GM18498 (cell line): ENCODE results near the gene BCAS4.

ENCODE experiments used
- ATAC-seq: cut with Tn5 transposase; IDR thresholded peaks from one replicate; pipeline ENCODE4 v1.9.1; 2021; ENCODE audit warnings: mild to moderate bottlenecking, moderate library complexity; ENCODE audit not compliant: unreplicated experiment

The BCAS4 gene

GRCh38 chr20:50820515-50821256 lies 25.8 kb downstream of the BCAS4 start:
- ATAC-seq, result no peak

DNA sequence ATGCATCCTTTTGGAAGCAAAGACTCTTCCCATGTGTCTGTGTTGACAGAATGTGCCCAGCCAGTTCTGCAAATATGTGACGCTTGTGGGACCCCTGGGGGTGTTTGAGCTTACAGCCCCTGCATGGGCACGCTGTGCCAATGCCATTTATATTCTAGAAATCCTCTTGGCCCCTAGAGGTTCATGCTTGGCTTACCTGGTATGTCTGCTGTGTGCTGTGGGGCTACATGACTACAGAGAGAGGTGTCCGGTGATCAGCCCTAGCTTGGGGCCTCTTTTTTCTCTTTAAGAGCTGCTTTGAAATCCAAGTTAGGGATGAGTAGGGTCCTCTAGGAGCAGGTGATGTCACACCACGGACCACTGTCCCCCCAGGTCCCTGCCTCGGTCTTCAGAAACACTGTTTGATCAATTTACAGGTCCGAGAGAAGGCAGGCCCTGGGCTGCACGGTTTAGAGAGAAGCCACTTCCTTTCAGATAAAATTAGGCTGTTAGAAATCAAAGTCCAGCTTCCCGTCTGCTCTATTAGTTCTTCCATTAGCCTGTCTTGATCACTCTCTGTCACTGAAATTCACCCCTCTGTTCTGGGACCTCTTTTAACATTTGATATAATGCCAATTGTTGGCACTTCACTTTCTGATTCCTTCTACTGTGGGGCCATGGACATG lies 26.5 kb downstream of the BCAS4 start:
- no peak for ATAC-seq

DNA sequence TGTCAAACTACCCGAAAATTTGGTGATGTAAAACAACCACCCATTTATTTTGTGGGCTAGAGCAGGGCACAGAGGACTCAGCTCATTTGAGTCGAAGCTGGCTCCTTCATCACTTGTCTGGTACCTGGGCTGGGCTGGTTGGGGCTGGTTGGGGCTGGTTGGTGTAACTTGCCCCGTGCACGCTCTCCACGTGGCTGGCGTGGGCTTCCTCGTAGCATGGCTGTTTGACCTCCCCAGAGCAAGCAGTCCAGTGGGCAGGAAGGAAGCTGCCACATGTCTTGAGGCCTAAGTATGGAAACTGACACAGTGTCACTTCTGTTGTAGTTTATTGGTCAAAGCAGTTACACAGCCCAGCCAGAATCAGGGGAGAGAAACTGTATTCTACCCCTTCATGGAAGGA lies 27.1 kb downstream of the BCAS4 start:
- peak; percentile 41 for ATAC-seq

GRCh38 chr20:50823319-50823718 lies 28.5 kb downstream of the BCAS4 start:
- ATAC-seq, result no peak

DNA sequence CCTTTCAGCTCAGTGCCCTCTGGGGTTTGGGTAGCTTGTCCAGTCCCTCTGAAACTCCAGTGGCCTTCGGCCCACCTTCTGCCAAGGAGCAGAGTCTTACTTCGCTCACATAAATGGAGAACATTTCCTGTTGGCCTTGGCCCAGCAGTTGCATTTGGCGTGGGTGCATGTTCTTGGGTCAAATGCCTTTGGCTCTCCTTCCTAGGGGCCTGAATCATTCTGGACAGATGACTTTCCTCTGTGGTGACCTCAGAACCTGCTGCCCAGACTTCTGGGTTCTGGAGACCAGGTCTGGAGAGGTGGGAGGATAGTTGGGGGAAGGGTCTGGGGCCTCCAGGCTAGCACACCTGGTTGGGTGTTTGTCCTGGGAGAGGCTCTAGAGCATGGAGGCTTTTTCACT lies 29.3 kb downstream of the BCAS4 start:
- ATAC-seq, result no peak

DNA sequence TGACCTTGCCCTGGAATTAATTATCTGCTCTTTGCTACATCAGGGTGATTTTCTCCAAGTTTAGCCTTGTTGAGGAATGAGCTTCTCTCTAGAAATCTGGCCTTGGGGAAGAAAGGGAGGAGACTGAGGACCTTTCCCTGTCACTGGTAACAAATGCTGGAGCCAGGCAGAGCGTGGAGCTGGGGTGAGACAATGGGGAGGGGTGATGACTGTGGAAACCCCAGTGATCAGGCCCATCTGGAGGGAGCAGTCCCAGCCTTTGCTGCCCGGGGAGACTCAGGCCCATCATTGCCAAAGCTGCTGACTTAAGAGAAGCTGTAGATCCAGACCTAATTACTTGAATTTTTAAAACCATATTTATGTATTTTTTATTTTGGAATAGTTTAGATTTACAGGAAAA lies 31.3 kb downstream of the BCAS4 start:
- no peak for ATAC-seq

- no peak for ATAC-seq
Observed at GRCh38 chr20:50828363-50829136, 33.7 kb downstream of the BCAS4 start.

DNA sequence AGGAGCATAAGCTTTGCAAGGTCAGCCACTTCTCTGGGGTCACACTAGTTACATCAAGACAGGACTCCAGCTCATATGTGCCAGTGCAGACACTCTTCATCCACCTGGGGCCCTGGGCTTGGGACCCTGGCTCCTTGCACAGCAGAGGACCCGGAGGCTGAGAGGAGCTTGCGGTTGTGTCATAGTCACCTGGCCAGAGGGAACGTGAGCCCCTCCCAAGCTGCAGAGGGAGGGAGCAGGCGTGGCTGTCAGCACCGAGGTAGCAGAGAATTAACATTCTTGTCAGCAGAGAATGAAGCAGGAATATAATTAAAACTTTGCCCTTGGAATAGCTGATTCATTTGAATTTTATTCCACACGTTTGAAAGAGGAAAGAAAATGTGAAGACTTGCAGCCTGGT lies 36.8 kb downstream of the BCAS4 start:
- no peak for ATAC-seq

DNA sequence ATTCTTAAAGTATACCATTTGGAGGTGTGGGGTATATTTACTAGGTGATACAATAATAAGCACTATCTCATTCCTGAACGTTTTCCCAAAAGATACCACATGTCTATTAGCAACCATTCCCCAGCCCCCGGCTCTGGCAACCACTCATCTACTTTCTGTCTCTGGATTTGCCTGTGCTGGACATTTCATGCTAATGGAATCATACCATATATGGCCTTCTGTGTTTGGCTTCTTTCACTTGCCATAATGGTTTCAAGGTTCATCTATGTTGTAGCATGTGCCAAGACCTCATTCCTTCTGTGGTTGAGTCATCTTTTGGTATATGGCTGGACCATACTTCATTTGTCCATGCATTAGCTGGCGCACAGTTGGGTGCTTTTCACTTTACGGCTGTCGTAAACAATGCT lies 39.7 kb downstream of the BCAS4 start:
- ATAC-seq, result no peak

DNA sequence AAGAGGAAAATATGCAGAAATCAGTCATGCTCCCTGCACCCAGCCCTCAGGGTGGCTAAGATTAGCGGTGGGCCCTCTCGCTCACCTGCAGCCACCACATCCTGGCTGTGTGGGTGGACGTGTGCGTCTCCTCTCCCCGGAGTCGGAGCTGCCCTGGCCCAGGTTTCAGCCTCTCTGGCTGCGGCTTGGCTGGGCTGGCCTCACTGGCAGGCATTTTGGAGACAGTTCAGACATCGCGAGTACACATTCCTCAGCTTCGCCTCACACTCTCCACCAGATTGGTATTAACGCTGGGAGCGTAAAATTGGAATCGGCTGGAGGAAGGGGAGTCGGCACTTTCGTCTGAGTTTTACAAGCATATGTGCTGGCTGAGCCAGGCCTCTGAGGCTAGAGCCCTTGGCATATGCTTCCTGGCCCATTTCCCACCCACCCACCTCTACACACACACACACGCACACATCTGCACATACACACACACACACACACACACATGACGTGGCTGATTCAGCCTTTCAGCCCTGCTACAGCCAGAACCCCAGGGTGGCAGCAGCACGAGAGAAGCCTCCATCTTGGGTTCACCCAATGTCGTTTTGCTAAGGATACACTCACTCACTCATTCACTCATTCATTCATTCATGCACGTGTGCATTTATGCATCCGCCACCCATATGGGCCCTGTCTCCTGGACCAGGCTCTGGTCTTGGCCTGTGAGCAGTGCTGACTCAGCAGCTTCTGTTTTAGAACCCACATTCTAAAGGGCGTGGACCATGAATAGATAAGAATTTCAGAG lies 42.9 kb downstream of the BCAS4 start:
- peak; percentile 89 for ATAC-seq

DNA sequence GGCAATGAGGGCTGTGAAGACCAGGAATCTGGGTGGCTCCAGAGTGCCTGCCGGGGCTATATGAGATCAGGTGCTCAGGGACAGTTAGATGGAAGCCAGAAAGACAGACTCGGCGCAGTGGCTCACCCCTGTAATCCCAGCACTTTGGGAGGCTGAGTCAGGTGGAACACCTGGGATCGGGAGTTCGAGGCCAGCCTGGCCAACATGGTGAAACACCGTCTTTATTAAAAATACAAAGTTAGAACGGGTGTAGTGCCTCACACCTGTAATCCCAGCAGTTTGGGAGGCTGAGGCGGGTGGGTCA lies 43.4 kb downstream of the BCAS4 start:
- no peak for ATAC-seq

GRCh38 chr20:50838707-50839385 lies 44.0 kb downstream of the BCAS4 start:
- no peak for ATAC-seq

- ATAC-seq, result no peak
Observed at GRCh38 chr20:50842821-50843220, 48.0 kb downstream of the BCAS4 start.

DNA sequence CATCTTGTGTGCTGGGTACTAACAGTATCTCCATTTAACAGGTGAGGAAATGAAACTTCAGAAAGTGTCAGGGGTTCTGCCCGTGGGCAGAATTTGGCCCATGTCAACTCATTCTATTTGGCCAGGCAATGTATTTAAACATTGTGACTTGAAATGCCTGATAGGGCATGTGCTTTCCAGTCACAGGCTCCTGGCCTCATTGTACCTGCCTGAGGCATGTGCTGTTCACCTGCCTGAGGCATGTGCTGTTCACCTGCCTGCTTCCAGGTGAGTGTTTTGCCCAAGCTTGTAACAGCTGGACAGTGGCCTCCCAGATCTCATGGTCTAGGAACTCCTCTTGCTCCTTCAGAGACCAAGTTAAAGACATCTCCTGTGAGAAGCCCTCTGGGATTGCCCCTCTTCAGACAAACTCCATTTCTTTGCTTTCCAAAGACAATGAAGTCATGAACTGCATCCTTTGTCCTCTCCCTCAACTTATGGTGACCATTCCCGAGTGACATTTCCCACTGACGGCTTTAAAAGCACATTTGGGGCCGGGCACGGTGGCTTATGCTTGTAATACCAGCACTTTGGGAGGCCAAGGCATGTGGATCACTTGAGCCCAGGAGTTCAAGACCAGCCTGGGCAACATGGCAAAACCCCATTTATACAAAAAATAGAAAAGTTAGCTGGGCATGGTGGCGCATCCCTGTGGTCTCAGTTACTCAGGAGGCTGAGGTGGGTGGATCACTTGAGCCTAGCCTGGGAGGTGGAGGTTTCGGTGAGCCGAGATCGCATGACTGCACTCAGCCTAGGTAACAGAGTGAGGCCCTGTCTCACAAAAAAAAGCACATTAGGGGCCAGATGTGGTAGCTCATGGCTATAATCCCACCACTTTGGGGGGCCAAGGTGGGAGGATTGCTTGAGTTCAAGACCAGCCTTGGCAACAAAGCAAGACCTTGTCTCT lies 48.7 kb downstream of the BCAS4 start:
- ATAC-seq, result no peak

- ATAC-seq, result peak; percentile 93
Observed at GRCh38 chr20:50844430-50845100, 49.7 kb downstream of the BCAS4 start.

GRCh38 chr20:50845566-50846215 lies 50.8 kb downstream of the BCAS4 start:
- no peak for ATAC-seq

DNA sequence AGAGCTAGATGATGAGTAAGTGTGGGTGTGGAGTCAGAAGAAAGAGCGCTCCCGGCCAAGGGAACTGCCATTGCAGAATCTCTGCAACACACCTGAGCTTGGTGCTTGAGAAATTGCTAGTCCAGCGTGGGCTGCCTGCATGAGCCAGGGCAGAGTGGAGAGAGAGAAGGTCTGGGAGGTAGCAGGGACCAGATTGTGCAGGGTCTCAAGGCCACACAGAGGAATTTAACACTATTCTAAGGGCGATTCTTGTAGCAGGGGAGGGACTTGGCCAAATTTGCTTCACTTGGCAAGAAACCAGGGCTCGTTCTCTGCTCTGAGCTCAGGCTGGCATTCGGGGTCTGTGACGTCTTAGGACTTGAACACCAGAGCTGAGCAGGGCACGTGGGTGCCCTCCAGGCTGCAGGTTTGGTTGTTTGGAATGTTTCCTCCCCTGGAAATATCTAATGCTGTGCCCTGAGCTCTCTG lies 53.5 kb downstream of the BCAS4 start:
- no peak for ATAC-seq
